ENCODE measurements around the gene GSKIP.

GRCh38 chr14:96417254-96417653 is 53.9 kb downstream of the GSKIP start:
- TF ChIP-seq CTCF (IDR thresholded peaks at IDR 0.05; ENCODE audit: poor library complexity, severe bottlenecking) (no peak), TAF1 (IDR thresholded peaks at IDR 0.05; ENCODE audit: low read depth) (no peak), RAD21 (conservative IDR thresholded peaks at IDR 0.05) (no peak)

Measured in neural cell (in vitro differentiated cells).